HG03064 (cell line): ENCODE data around the gene AGRN.
"Not testable (repeated sequence)": the region's sequence is repeated elsewhere in the genome, so short reads cannot be mapped to it uniquely, and the experiment has no call there.

Experiments
- ATAC-seq: cut with Tn5 transposase; IDR thresholded peaks from one replicate; pipeline ENCODE4 v1.9.1; 2021; ENCODE audit warnings: low read depth; ENCODE audit not compliant: unreplicated experiment

AGRN gene

GRCh38 chr1:1063261-1063944, 43.5 kb downstream of the AGRN start:
- no peak for ATAC-seq

- peak; percentile 44 for ATAC-seq
Observed at GRCh38 chr1:1063945-1064831, 44.3 kb downstream of the AGRN start.

- no peak for ATAC-seq
Observed at GRCh38 chr1:1065265-1065939, 45.5 kb downstream of the AGRN start.

GRCh38 chr1:1065940-1066304, 46.0 kb downstream of the AGRN start:
- ATAC-seq, result not testable (repeated sequence)

GRCh38 chr1:1066403-1067283, 46.7 kb downstream of the AGRN start:
- no peak for ATAC-seq

- no peak for ATAC-seq
Observed at GRCh38 chr1:1067284-1067859, 47.5 kb downstream of the AGRN start.

GRCh38 chr1:1067860-1068516, 48.1 kb downstream of the AGRN start:
- no peak for ATAC-seq

- ATAC-seq, result no peak
Observed at GRCh38 chr1:1068517-1069055, 48.7 kb downstream of the AGRN start.

- ATAC-seq, result peak; percentile 42
Observed at GRCh38 chr1:1069056-1069710, 49.3 kb downstream of the AGRN start.

- ATAC-seq, result no peak
Observed at GRCh38 chr1:1069711-1070676, 50.1 kb downstream of the AGRN start.

GRCh38 chr1:1071486-1072298, 51.8 kb downstream of the AGRN start:
- no peak for ATAC-seq

- no peak for ATAC-seq
Observed at GRCh38 chr1:1072299-1072848, 52.5 kb downstream of the AGRN start.

GRCh38 chr1:1072849-1073742, 53.2 kb downstream of the AGRN start:
- ATAC-seq, result no peak

GRCh38 chr1:1073743-1074587, 54.0 kb downstream of the AGRN start, which contains the start of gene RNF223:
Gene RNF223 (minus strand): TSS chr1:1074306. CDS start chr1:1072566, 1,740 bp downstream.
- no peak for ATAC-seq
